HepG2 (cell line): ENCODE measurements around the gene RHBDL1. TPM values are rescaled to one million over a fixed set of nuclear protein-coding genes. Genes with fewer than 3 reads are reported as not detected.
A peak's percentile ranks its signal among the peaks of the same experiment; 100 is the strongest.

Experiments
- BHLHE40 ChIP-seq: IDR thresholded peaks from 2 replicates; pipeline ENCODE4 v1.6.1; 2011; ENCODE audit warnings: low read length, improper control_type of control experiment
- BRD4 ChIP-seq: sonication (generic); formaldehyde crosslinking; IDR thresholded peaks from 2 replicates; pipeline ENCODE4 v1.4.0; 2020; ENCODE audit warnings: missing genetic modification reagents
- CREB3 ChIP-seq: sonication (generic); formaldehyde crosslinking; IDR thresholded peaks from 2 replicates; pipeline ENCODE4 v1.5.0; 2020; ENCODE audit warnings: missing genetic modification reagents
- GABPA ChIP-seq, 2 experiments: IDR thresholded peaks; 2 replicates each; pipeline ENCODE4 v1.6.1; 2011 to 2016; ENCODE audit warnings: low read depth in 2 of 2, low read length in 1 of 2, missing biosample characterization in 1 of 2, missing genetic modification characterization in 1 of 2
- KDM5A ChIP-seq: fragments of 200-600 bp; sonication (generic); IDR thresholded peaks from 2 replicates; pipeline ENCODE4 v1.7.0; 2018; ENCODE audit warnings: antibody characterized with exemption, mild to moderate bottlenecking, low read length, borderline replicate concordance
- KDM5B ChIP-seq: sonication (generic); formaldehyde crosslinking; IDR thresholded peaks from 2 replicates; pipeline ENCODE4 v1.4.0; 2020; ENCODE audit warnings: missing genetic modification reagents, mild to moderate bottlenecking, borderline replicate concordance
- MAF1 ChIP-seq: sonication (generic); formaldehyde crosslinking; IDR thresholded peaks from 2 replicates; pipeline ENCODE4 v1.5.0; 2020; ENCODE audit warnings: missing genetic modification reagents, borderline replicate concordance
- NFIC ChIP-seq: IDR thresholded peaks from 2 replicates; pipeline ENCODE4 v1.6.1; 2012; ENCODE audit warnings: mild to moderate bottlenecking, low read length, inconsistent platforms
- PAWR ChIP-seq: sonication (generic); formaldehyde crosslinking; IDR thresholded peaks from 2 replicates; pipeline ENCODE4 v1.4.0; 2020; ENCODE audit warnings: missing genetic modification reagents, mild to moderate bottlenecking, borderline replicate concordance
- PRDM15 ChIP-seq: sonication (generic); formaldehyde crosslinking; IDR thresholded peaks from 2 replicates; pipeline ENCODE4 v1.4.0; 2020; ENCODE audit warnings: missing genetic modification reagents
- THYN1 ChIP-seq: sonication (generic); formaldehyde crosslinking; IDR thresholded peaks from 2 replicates; pipeline ENCODE4 v1.8.1; 2023; ENCODE audit warnings: low read depth, mild to moderate bottlenecking, moderate library complexity, missing genetic modification reagents, borderline replicate concordance
- ZBTB7B ChIP-seq: sonication (generic); formaldehyde crosslinking; IDR thresholded peaks from 2 replicates; pipeline ENCODE4 v1.4.0; 2020; ENCODE audit warnings: missing genetic modification reagents
- ZMAT3 ChIP-seq: sonication (generic); formaldehyde crosslinking; conservative IDR thresholded peaks from 2 replicates; pipeline ENCODE4 v1.7.0; 2021; ENCODE audit warnings: missing genetic modification reagents
- ZNF10 ChIP-seq: sonication (generic); formaldehyde crosslinking; IDR thresholded peaks from 2 replicates; pipeline ENCODE4 v1.4.0; 2020; ENCODE audit warnings: mild to moderate bottlenecking, low read depth, missing genetic modification reagents, borderline replicate concordance
- ZNF577 ChIP-seq: sonication (generic); formaldehyde crosslinking; IDR thresholded peaks from 2 replicates; pipeline ENCODE4 v1.4.0; 2020; ENCODE audit warnings: mild to moderate bottlenecking, low read depth, missing genetic modification reagents, borderline replicate concordance
- ZNF614 ChIP-seq: IDR thresholded peaks from 2 replicates; pipeline ENCODE4 v1.6.1; 2018; ENCODE audit warnings: missing biosample characterization, missing genetic modification reagents, inconsistent platforms, borderline replicate concordance
- ZNF616 ChIP-seq: sonication (generic); formaldehyde crosslinking; IDR thresholded peaks from 2 replicates; pipeline ENCODE4 v1.5.0; 2020; ENCODE audit warnings: low read depth, mild to moderate bottlenecking, missing genetic modification reagents
- ZNF644 ChIP-seq: IDR thresholded peaks from 2 replicates; pipeline ENCODE4 v1.6.1; 2016; ENCODE audit warnings: low read depth
- ZNF687 ChIP-seq: sonication (generic); formaldehyde crosslinking; IDR thresholded peaks from 2 replicates; pipeline ENCODE4 v1.5.1; 2020; ENCODE audit warnings: mild to moderate bottlenecking, missing genetic modification reagents, moderate library complexity
- ZNF784 ChIP-seq: sonication (generic); formaldehyde crosslinking; IDR thresholded peaks from 2 replicates; pipeline ENCODE4 v1.5.1; 2020; ENCODE audit warnings: missing genetic modification reagents, mild to moderate bottlenecking, borderline replicate concordance
- polyA plus RNA-seq, 8 experiments: library from polyadenylated mRNA; depleted of rRNA in 3 of 8; stranded (reverse) in 7 of 8; unstranded in 1 of 8; fragments of >200 nt; fragmentation: Illumina TruSeq in 4 of 8; extraction: Trizol in 4 of 8; gene quantifications; 2 replicates each; pipeline versions ENCODE4 v1.2.1 to v1.2.3, GENCODE V29; 2011 to 2016; ENCODE audit warnings: low read depth in 4 of 8, missing spikeins in 1 of 8, mixed read lengths in 1 of 8; ENCODE audit not compliant: insufficient read depth in 1 of 8
- total RNA-seq, 5 experiments: library from RNA; depleted of rRNA; stranded (reverse); fragments of >200 nt; fragmentation: Illumina TruSeq; extraction: Trizol; gene quantifications; 2 replicates each; pipeline ENCODE4 v1.2.3, GENCODE V29; 2016; ENCODE audit warnings: low read depth in 1 of 5

Gene RHBDL1
- total and polyA plus RNA-seq, 2 of the 13 experiments (the other 11 are each of a cell fraction or from before 2014, with no cell fraction given) = 1.8 to 3.8 TPM

- no peak for TF ChIP-seq ZNF614 (CRISPR knock-in tag)
- TF ChIP-seq ZNF577 (CRISPR knock-in tag) = no peak
- no peak for TF ChIP-seq THYN1
- no peak for TF ChIP-seq CREB3
- no peak for TF ChIP-seq ZNF616
- TF ChIP-seq BHLHE40 = no peak
- no peak for TF ChIP-seq PAWR (CRISPR knock-in tag)
- no peak for TF ChIP-seq NFIC
- TF ChIP-seq ZNF687 (CRISPR knock-in tag) = peak; percentile 46; the same call in 1 of the 2 replicates
- TF ChIP-seq MAF1 (CRISPR knock-in tag) = no peak
- no peak for TF ChIP-seq ZMAT3 (CRISPR knock-in tag)
- TF ChIP-seq ZBTB7B (CRISPR knock-in tag) = no peak
- peak; percentile 65; the same call in 1 of the 2 replicates for TF ChIP-seq KDM5B (CRISPR knock-in tag)
- 0 out of 2 replicates have a peak, but pooled peaks have one; percentile 1 for TF ChIP-seq PRDM15 (CRISPR knock-in tag)
- TF ChIP-seq ZNF644 = no peak
- TF ChIP-seq ZNF784 (CRISPR knock-in tag) = no peak
- TF ChIP-seq KDM5A = no peak
- TF ChIP-seq BRD4 (CRISPR knock-in tag) = no peak
- no peak for TF ChIP-seq ZNF10
- TF ChIP-seq GABPA (IDR thresholded peaks at IDR 0.05; ENCODE audit: low read depth, low read length) = no peak
- TF ChIP-seq GABPA (CRISPR knock-in tag; IDR thresholded peaks at IDR 0.05; ENCODE audit: low read depth) = peak; percentile 25; the same call in 1 of the 2 replicates
Measured at GRCh38 chr16:675884-676564, 553 bp downstream of the RHBDL1 start (continued).
